B cell (primary cell): ENCODE measurements around the gene MINDY2. TPM values are rescaled to one million over a fixed set of nuclear protein-coding genes. Genes with fewer than 3 reads are reported as not detected.

Source experiments
- ATAC-seq: fragments of 200-7000 bp; cut with Tn5 transposase; one replicate; pipeline ENCODE4 v1.10.0; 2021; ENCODE audit warnings: low read depth, mild to moderate bottlenecking, moderate number of reproducible peaks, moderate library complexity
- CTCF ChIA-PET: fragments of 350-600 bp; sonication (Branson Sonifier 250); formaldehyde crosslinking; loops from one replicate; lab custom pipeline; 2021; ENCODE audit warnings: antibody characterized with exemption, inconsistent platforms; lab: Charles Lee
- POLR2A ChIA-PET: fragments of 350-600 bp; sonication (Branson Sonifier 250); formaldehyde crosslinking; loops from one replicate; lab custom pipeline; 2021; ENCODE audit warnings: antibody characterized with exemption; lab: Charles Lee
- DNase-seq: peaks from one replicate; pipeline ENCODE4 v3.0.0; 2013
- H2AFZ ChIP-seq: 2 replicates; pipeline ENCODE4 v1.6.1; 2012; ENCODE audit warnings: mild to moderate bottlenecking, low read depth, low read length; ENCODE audit not compliant: insufficient read depth, poor library complexity, severe bottlenecking
- H3K27ac ChIP-seq, 2 donors: 1 replicate in 1 of 2; 2 replicates in 1 of 2; pipeline ENCODE4 v1.5.1; 2012 to 2013; ENCODE audit warnings: low read length in 2 of 2, mild to moderate bottlenecking in 2 of 2, moderate library complexity in 1 of 2
- H3K27me3 ChIP-seq, 4 experiments: fragments of 200-600 bp in 1 of 4; sonication (generic) in 1 of 4; replicated peaks in 1 of 4; 1 replicate in 2 of 4; 2 replicates in 2 of 4; pipeline versions ENCODE4 v1.6.1 to v1.7.0; 2013 to 2016; ENCODE audit warnings: low read length in 3 of 4, mild to moderate bottlenecking in 2 of 4, mixed read lengths in 1 of 4, moderate library complexity in 1 of 4; ENCODE audit not compliant: insufficient read depth in 4 of 4, control insufficient read depth in 3 of 4; ENCODE audit errors: control extremely low read depth in 1 of 4
- H3K36me3 ChIP-seq, 2 experiments: replicated peaks in 1 of 2; 1 replicate in 1 of 2; 2 replicates in 1 of 2; pipeline versions ENCODE4 v1.6.1 to v1.7.1; 2013; ENCODE audit warnings: low read length in 1 of 2; ENCODE audit not compliant: insufficient read depth in 2 of 2, control insufficient read depth in 1 of 2; ENCODE audit errors: control extremely low read depth in 1 of 2, extremely low read depth in 1 of 2
- H3K4me1 ChIP-seq, 2 donors: fragments of 200-600 bp in 1 of 2; sonication (generic) in 1 of 2; 1 replicate in 1 of 2; 2 replicates in 1 of 2; pipeline versions ENCODE4 v1.5.1 to v1.6.1; 2013 to 2017; ENCODE audit warnings: low read length in 2 of 2; ENCODE audit not compliant: control insufficient read depth in 2 of 2, insufficient read depth in 2 of 2
- H3K4me2 ChIP-seq: replicated peaks from 2 replicates; pipeline ENCODE3; 2012; ENCODE audit warnings: mild to moderate bottlenecking, low read depth, low read length; ENCODE audit not compliant: poor library complexity, severe bottlenecking
- H3K4me3 ChIP-seq, 5 experiments: fragments of 200-600 bp in 1 of 5; sonication (generic) in 1 of 5; 1 replicate in 3 of 5; 2 replicates in 2 of 5; pipeline versions ENCODE4 v1.5.1 to v1.7.0; 2011 to 2016; ENCODE audit warnings: low read length in 4 of 5, mild to moderate bottlenecking in 4 of 5, low read depth in 2 of 5, control low read depth in 1 of 5, moderate library complexity in 1 of 5; ENCODE audit not compliant: insufficient read depth in 1 of 5; ENCODE audit errors: control extremely low read depth in 1 of 5, extremely low read depth in 1 of 5
- H3K79me2 ChIP-seq: fragments of 200-600 bp; sonication (generic); one replicate; pipeline ENCODE4 v1.6.0; 2016; ENCODE audit warnings: low read length; ENCODE audit not compliant: control insufficient read depth, insufficient read depth
- H3K9ac ChIP-seq: fragments of 200-600 bp; sonication (generic); 2 replicates; pipeline ENCODE4 v1.6.1; 2017; ENCODE audit warnings: mild to moderate bottlenecking, low read length, moderate library complexity
- H3K9me3 ChIP-seq, 3 donors: one replicate each; pipeline versions ENCODE4 v1.6.1 to v1.7.1; 2013; ENCODE audit warnings: low read length in 2 of 3; ENCODE audit not compliant: control insufficient read depth in 2 of 3, insufficient read depth in 1 of 3; ENCODE audit errors: control extremely low read depth in 1 of 3
- H4K20me1 ChIP-seq: 2 replicates; pipeline ENCODE4 v1.6.0; 2012; ENCODE audit warnings: mild to moderate bottlenecking, low read length; ENCODE audit not compliant: insufficient read depth, control insufficient read depth, poor library complexity, severe bottlenecking
- H3K27ac Mint-ChIP-seq: one replicate; pipeline ENCODE4 v1.8.0; 2021; ENCODE audit warnings: mixed read lengths
- H3K27me3 Mint-ChIP-seq: one replicate; pipeline ENCODE4 v1.8.0; 2021; ENCODE audit warnings: mixed read lengths
- H3K4me1 Mint-ChIP-seq: one replicate; pipeline ENCODE4 v1.8.0; 2021; ENCODE audit warnings: mixed read lengths
- H3K4me3 Mint-ChIP-seq: one replicate; pipeline ENCODE4 v1.8.0; 2021; ENCODE audit warnings: mixed read lengths
- H3K9me3 Mint-ChIP-seq: one replicate; pipeline ENCODE4 v1.8.0; 2022; ENCODE audit warnings: mixed read lengths; ENCODE audit not compliant: insufficient read depth
- EZH2 ChIP-seq: IDR thresholded peaks from 2 replicates; pipeline ENCODE4 v1.6.1; 2012; ENCODE audit warnings: borderline replicate concordance, low read depth, mild to moderate bottlenecking, moderate library complexity, low read length; ENCODE audit not compliant: insufficient read depth, poor library complexity, severe bottlenecking
- WGBS: methylation state at CpG from one replicate; pipeline ENCODE4 v1.1.5; 2013; ENCODE audit warnings: missing lambda C conversion rate; ENCODE audit not compliant: insufficient coverage; 5-methylcytosine and 5-hydroxymethylcytosine counted together
- intact Hi-C: fragments of 100-400 bp; cut with micrococcal nuclease; formaldehyde crosslinking; loops from one replicate; pipeline ENCODE4 v1.10.0; 2022
- polyA plus RNA-seq: library from polyadenylated mRNA; depleted of rRNA; stranded (reverse); fragments of >200 nt; gene quantifications from 2 replicates; pipeline ENCODE4 v1.2.3, GENCODE V29; 2012
- total RNA-seq, 2 donors: library from RNA; stranded (reverse); fragments of 120-200 nt in 1 of 2; gene quantifications; 1 replicate in 1 of 2; 2 replicates in 1 of 2; pipeline versions ENCODE4 v1.2.3 to v1.2.4, GENCODE V29; 2013 to 2022
- TF ChIP-seq, protein P1 (sequence below): fragments of 200-600 bp; IDR thresholded peaks from one replicate; pipeline ENCODE4 v1.8.0; 2022; ENCODE audit warnings: antibody characterized with exemption, mild to moderate bottlenecking

Gene MINDY2
- total and polyA plus RNA-seq, 2 donors (not counting 1 experiment from before 2014, with no cell fraction given) = 2.3 to 16.6 TPM

DNA sequence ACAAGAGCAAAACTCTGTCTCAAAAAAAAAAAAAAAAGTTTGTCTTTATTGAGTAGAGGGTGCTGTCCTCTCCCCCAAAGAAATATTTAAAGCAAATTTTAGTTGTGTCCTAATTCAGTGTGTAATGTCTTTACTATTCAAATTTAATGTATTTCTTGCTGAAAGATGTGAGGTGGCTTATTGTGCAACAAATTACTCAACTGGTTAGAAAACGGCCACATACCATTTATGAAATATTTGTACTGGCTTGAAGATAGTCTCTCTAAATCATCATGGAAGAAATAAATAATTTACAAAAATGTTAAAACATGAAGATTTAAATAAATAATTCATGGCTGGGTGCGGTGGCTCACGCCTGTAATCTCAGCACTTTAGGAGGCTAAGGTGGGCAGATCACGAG, 99.3 kb downstream of the MINDY2 start:
- H3K4me3 ChIP-seq = no peak overlapping the region
- ATAC-seq (no peak), DNase-seq (no peak)
- no peaks in the 10 kb centered on the region for H3K4me1 ChIP-seq
- no peaks in the 10 kb centered on the region for H3K36me3 ChIP-seq
- no CpG with 5 or more reads among the region's 4 CpGs for WGBS
- ChIA-PET CTCF (no interaction called here), POLR2A (no interaction called here)
- Mint-ChIP-seq H3K4me3 (no peak overlapping the region), H3K27me3 (no peaks in the 10 kb centered on the region), H3K4me1 (no peaks in the 10 kb centered on the region), H3K27ac (no peak overlapping the region), H3K9me3 (no peaks in the 10 kb centered on the region)
- H2AFZ ChIP-seq = no peak overlapping the region
- H4K20me1 ChIP-seq = no peaks in the 10 kb centered on the region
- no peak overlapping the region for H3K4me2 ChIP-seq
- no peak overlapping the region for H3K27ac ChIP-seq
- H3K9me3 ChIP-seq = peaks cover 0 to 3% (median 0%) of the 10 kb centered on the region in 3 donors
- H3K79me2 ChIP-seq = no peaks in the 10 kb centered on the region
- H3K9ac ChIP-seq = no peak overlapping the region
- intact Hi-C loops = no loop called here
- no peak for TF ChIP-seq EZH2
- TF ChIP-seq, protein P1, sequence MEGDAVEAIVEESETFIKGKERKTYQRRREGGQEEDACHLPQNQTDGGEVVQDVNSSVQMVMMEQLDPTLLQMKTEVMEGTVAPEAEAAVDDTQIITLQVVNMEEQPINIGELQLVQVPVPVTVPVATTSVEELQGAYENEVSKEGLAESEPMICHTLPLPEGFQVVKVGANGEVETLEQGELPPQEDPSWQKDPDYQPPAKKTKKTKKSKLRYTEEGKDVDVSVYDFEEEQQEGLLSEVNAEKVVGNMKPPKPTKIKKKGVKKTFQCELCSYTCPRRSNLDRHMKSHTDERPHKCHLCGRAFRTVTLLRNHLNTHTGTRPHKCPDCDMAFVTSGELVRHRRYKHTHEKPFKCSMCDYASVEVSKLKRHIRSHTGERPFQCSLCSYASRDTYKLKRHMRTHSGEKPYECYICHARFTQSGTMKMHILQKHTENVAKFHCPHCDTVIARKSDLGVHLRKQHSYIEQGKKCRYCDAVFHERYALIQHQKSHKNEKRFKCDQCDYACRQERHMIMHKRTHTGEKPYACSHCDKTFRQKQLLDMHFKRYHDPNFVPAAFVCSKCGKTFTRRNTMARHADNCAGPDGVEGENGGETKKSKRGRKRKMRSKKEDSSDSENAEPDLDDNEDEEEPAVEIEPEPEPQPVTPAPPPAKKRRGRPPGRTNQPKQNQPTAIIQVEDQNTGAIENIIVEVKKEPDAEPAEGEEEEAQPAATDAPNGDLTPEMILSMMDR = no peak
- no peaks in the 10 kb centered on the region for H3K27me3 ChIP-seq

DNA sequence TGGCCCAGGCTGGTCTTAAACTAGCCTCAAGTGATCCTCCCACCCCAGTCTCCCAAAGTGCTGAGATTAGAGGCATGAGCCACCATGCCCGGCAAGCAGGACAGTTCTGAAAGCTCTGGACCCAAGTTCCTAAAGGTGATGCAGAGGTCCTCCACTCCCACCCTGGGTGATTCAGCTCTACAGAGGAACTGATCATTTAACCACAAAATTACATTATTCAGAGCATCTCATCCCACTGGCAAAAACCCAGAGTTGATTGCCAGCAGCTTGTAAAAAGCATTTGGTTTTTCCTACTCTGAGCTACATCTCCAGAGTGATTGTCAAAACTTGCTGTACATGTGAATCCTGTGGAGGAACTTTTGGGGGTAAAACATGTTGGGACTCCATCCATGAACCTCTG, 102.2 kb downstream of the MINDY2 start:
- Mint-ChIP-seq H3K4me3 (no peak overlapping the region), H3K4me1 (no peaks in the 10 kb centered on the region), H3K9me3 (no peaks in the 10 kb centered on the region), H3K27ac (peak overlapping the region; percentile 6), H3K27me3 (no peaks in the 10 kb centered on the region)
- H3K4me2 ChIP-seq = no peak overlapping the region
- no peaks in the 10 kb centered on the region for H3K27me3 ChIP-seq
- no peak overlapping the region for H3K27ac ChIP-seq
- H3K79me2 ChIP-seq = no peaks in the 10 kb centered on the region
- 85% methylated on average over 1 of the region's 1 CpG for WGBS
- H3K9me3 ChIP-seq = no peaks in the 10 kb centered on the region
- no peak overlapping the region for H3K9ac ChIP-seq
- ChIA-PET POLR2A (no interaction called here), CTCF (no interaction called here)
- H3K4me1 ChIP-seq = no peaks in the 10 kb centered on the region
- TF ChIP-seq EZH2 = no peak
- TF ChIP-seq, protein P1 = no peak
- DNase-seq (no peak), ATAC-seq (no peak)
- peaks cover 2 to 4% of the 10 kb centered on the region in 2 experiments for H3K36me3 ChIP-seq
- H3K4me3 ChIP-seq = no peak overlapping the region
- intact Hi-C loops = no loop called here
- no peaks in the 10 kb centered on the region for H4K20me1 ChIP-seq
- no peak overlapping the region for H2AFZ ChIP-seq
